ENCODE measurements around the gene TSEN15.

Gene TSEN15

DNA sequence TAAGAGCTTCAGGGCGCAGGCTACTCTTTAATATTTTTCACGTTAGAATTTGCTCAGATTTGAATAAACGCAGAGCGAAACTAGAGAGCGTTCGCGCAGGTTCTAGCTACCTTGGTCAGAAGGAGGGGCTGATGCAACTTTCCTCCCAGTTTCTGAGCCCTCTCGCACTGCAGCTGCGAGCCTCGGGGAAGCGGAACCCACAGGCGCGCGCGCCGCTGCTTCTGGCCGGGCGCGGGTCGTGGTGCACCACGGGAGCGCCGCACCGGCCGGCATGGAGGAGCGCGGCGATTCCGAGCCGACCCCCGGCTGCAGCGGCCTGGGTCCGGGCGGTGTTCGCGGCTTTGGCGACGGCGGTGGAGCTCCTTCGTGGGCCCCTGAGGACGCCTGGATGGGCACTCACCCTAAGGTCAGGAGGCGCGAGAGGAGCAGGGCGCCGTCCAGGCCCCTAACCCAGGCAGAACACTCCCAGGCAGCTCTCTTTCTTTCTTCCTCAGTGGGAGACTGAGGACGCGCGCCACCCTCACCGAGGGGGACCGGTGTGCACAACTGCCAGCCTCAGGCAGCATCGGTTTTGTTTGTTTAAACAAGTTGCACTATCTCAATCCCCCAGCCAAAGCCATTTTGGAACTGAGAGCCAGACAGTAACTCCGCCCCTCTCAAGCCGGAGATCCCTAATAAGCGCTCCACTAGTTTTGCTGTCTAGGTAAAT is at the start of gene TSEN15:
TSS of gene TSEN15 (plus strand) at position 246 of the 709 bp plus-strand sequence. CDS start at position 272, 26 bp downstream.
- in situ Hi-C loops (cut with MboI; ENCODE audit: low sequenced_read_pairs), result no loop called here

DNA sequence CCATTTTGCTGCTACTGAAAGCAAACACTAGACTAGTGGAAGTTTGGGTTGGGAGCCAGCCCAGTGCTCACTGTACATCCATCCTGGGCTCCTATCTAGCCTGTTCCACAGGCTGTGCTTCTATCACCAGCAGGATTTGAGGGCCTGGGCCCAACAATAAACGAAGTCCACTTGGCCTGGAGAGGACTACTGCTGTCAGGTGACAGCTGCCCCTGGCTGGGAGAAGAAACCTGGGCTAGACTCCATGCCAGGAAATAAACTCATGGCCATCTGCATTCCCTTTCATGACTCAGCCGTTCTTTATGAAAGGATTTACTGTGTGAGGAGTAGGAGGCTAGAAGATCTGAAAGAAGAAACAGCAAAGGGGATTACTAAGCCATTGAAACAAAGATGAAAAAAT is 49.5 kb upstream of the TSEN15 start:
- in situ Hi-C loops (cut with MboI; ENCODE audit: low sequenced_read_pairs), result no loop called here

DNA sequence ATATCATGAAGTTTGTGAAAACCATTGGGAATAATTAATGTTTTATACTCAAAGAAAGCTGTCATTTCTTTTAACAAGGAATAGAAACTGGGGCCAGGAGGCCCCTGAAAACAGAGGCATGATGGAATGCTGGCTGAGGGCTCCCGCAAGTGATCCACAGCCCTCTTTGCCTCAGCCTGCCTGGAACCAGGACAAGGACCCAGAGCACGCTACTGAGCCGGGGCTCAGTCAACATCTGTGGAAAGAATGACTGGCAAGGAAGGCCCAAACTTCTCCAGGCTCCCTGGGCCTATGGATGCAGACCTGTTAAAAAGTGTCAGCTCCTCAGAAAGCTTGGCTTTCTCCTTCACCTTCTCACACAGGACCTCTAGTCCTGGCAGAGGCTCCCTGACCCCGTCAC is 46.6 kb upstream of the TSEN15 start:
- in situ Hi-C loops (cut with MboI; ENCODE audit: low sequenced_read_pairs), result no loop called here

DNA sequence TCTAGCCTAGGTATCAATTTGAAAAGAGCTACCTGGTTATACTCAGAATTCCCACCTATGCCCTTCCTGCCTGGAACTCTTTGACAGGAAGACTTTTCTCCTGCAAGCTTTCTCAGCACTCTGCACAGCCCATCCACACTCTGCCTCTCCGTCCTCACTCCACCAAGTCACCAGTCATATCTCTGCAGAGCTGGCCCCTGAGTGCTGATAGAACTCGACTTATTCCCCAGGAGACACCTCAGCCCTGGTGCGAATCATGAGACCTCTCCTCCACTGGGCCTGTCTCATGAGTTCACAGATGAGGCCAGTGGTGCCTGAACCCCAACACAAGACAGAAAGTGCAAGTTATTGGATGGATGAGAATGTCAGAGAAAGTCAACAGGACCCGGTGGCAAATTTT is 46.0 kb upstream of the TSEN15 start:
- in situ Hi-C loops (cut with MboI; ENCODE audit: low sequenced_read_pairs), result no loop called here

DNA sequence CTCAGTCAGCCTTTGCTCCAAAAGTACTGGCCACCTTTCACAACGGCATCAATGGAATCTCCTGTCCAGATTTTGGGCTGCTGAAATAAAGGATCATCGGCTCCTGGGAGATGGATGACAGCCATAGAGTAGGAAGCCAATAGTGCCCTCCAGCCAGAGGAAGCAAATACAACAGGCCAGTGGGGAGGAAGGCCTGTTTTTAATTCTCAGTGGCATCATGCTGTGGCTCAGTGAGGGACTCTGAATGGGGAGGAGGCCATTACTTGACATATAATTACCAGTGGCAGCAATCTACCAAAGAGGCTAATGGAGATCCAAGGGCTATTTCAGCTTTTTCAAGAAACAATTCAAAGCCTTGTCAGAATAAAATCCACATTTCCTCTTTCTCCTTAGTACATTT is 40.7 kb upstream of the TSEN15 start:
- in situ Hi-C loops (cut with MboI; ENCODE audit: low sequenced_read_pairs), result no loop called here

DNA sequence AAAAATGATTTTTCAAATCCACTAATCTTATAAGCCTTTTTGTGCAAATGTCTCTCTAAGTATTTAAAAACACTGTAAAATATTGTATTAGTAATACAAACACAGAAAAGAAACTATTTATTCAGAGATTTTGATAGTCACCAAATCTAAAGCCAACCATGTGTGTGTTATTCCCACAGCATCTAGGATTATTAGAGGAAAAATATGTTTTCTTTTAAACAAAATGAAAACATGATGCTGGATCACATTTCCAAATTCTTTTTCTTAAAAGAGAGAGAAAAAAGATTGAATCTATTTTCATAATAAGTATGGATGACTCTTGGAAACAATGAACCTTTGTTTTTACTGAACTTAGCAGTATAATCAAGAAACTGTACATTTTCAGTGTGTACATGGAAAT is 39.3 kb upstream of the TSEN15 start:
- in situ Hi-C loops (cut with MboI; ENCODE audit: low sequenced_read_pairs), result no loop called here

DNA sequence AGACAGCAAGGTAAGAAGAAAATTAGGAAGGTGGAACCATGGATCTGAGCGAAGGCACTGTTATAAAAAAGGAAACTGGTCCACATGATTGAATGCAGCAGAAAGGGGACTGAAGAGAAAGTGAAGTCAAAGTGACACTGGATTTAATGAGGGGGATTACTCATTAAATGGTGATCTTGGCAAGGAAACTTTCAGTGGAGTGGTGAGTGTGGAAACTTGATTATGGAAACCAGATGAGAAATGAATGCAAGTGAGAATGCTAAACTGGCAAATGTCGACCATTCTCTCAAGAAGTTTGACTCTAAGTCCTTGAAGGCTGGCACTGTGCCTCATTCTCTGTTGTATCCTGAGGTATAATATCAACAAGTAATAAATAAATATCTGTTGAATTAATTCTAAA is 37.3 kb upstream of the TSEN15 start:
- in situ Hi-C loops (cut with MboI; ENCODE audit: low sequenced_read_pairs), result no loop called here

DNA sequence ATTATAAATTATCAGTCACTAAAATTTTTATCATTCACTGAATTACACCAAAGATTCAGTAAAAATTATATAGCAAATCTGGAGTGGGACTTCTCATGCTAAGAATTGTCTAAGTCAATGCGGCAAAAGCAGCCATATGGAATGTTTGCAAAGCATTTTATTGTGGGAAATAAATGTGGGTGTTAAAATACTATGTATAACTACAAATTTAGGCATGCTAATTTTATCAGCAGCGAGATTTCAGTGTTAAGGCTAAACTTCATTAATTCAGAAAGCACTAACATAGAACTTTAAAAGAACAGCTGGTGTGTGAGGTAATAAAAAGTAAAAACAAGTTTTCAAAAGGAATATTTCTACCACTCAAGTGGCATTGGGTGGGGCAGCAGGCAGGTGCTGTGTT is 35.4 kb upstream of the TSEN15 start:
- in situ Hi-C loops (cut with MboI; ENCODE audit: low sequenced_read_pairs), result no loop called here

DNA sequence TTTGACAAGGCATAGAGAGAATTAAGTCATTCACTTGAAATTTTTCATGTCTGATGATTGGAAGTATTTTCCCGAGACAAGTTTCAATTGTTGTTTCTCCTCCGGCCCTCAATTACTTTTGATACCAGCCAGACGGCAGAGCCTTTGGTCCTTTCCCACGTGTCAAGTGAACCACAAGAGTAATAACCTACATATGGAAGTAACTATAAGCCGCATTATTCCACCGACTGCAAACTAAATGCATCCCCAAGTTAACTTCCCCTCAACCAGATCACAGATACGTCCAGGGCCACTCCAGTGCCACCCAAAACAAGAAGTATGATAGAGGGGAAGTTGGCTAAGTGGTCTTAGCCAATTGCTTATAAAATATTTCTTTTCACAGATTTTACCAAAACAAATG is 34.2 kb upstream of the TSEN15 start:
- in situ Hi-C loops (cut with MboI; ENCODE audit: low sequenced_read_pairs), result no loop called here

DNA sequence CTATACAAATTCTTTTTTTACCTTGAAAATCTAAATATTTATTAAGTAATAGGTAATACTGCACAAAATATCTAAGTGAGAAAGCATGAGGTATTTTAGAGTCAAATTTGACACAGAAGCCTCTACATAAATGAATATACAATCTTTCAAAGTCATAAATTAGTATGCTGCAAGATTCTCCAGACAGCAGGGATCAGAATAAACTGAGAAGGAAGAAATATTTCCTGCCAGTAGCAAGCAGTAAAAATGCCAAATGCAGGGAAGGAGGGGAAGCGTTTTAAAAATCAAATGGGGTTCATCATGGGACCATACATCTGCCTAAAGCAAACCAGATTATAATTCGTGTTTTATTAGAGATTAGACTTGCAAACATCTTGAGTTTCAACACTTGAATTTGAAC is 32.9 kb upstream of the TSEN15 start:
- in situ Hi-C loops (cut with MboI; ENCODE audit: low sequenced_read_pairs), result no loop called here

DNA sequence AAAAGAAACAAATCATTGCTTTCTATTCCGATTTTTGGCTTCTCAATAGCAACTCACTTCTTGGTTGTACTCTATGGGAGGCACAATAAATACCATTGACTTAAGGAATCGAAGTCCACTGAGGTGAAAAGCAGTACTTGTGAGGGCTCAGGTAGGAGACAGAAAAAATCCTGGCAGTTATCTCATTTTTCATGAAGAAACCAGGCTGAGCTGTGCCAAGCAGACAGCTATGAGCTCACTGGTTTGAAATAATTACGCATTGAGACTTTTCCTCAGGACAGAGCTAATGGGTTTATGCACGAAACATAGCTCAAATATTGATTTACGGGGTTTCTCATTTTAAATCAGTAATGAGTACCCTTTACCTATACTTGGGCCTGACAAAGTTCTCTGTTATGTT is 32.5 kb upstream of the TSEN15 start:
- in situ Hi-C loops (cut with MboI; ENCODE audit: low sequenced_read_pairs), result no loop called here

DNA sequence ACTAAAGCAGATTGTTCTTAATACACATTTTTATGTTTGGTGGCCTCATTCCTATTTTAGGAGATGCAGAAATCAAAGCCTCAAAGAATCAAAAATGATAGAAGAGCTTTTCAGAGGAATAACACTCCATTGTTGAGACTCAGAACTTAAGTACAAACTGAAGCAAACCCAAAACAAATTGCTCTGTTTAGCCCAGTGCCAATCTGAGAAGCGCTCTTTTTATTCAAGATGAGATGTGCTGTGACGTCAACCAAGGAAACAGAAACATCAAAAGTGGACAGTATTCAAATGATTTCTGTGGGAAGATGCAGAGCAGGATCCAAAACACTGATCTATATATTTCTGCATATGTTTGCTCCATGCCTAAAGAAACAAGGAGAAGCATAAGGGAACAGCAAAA is 32.0 kb upstream of the TSEN15 start:
- in situ Hi-C loops (cut with MboI; ENCODE audit: low sequenced_read_pairs), result no loop called here

DNA sequence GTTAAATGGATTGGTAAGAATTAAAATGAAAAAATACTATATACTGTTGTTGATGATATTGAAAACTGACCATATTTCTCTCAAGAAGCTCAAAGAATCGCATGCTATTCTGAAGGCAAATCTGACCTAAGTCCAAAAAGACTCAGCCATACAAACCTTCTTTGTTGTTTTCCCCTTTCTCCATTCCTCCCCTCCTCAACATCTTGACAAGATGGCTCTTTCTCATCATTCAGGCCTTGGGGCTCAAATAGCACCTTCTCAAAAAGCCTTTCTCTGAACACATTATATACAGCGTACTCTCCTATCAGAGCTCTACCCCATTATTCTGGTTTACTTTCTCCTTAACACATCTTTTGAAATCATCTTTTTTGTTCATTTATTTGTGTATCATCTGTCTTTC is 31.2 kb upstream of the TSEN15 start:
- in situ Hi-C loops (cut with MboI; ENCODE audit: low sequenced_read_pairs), result no loop called here

DNA sequence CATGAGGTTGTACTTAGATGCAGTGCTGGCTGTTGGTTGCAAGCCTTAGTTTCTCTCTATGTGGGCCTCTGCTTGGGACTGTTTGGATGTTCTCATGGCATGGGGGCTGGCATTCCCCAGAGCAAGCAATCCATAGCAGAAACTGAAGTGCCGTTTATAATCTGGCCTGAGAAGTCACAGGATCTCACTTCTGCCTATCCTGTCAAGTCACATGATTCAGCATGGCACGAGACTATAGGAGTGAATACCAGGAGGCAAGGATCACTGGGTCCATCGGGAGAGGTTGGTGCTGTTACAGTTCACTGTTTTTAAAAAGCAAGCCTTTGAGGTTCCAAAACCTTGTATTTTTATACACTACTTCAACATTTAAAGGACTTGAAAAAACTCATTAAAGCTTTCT is 30.7 kb upstream of the TSEN15 start:
- in situ Hi-C loops (cut with MboI; ENCODE audit: low sequenced_read_pairs), result no loop called here

DNA sequence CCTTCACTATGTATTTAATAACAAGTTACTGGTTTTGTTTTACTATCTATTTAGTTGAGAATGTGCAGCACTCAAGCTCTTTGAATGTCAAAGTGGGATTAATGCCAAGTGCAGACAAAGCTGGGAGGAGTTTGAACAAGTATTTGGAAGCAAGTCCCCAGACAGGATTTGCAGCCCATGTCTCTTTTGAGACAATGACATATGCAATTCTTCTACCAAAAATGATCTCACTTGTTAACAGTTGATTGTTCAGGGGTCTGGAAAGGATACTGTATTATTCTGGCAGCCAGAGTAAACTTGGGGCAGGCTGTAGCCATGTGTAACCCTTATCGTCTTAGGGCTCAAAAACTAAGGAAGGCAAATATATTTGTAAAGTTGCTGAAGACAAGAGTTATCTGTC is 29.8 kb upstream of the TSEN15 start:
- in situ Hi-C loops (cut with MboI; ENCODE audit: low sequenced_read_pairs), result no loop called here

DNA sequence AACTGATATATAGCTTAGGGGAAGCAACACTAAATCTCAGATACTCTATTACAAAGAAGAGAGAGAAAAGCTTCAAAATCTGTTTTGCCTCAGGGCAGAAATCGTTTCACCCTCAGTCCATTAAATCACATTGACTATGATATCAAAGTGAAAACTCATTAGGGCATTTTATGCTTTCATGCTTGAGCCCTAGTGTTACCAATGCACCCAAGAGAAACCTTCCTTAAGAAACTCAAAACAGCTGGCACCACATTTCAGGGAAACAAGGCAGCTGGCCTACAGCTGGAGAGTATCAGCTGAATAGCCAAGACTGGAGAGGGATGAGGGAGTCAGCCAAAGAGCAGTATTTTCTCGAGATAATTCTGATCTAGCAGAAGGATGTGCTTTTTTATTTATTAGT is 28.9 kb upstream of the TSEN15 start:
- in situ Hi-C loops (cut with MboI; ENCODE audit: low sequenced_read_pairs), result no loop called here

DNA sequence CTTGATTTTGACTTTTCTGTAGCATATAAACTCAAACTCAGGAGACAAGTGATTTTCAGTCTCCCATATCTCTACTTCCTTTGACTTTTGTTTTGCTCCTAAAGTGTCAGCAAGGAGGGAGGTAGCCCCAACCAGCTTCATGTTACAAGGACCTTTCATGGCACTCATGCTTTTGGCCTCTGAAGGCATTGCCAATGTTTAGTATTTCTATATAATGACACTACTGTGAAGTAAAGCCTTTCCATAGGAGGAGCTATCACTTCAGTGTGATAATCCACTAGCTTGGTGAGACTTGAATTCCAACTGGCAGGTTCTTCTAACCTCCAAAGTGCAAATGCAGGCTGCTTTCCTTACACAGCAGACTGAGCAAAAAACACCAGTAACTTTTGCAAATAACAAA is 28.4 kb upstream of the TSEN15 start:
- in situ Hi-C loops (cut with MboI; ENCODE audit: low sequenced_read_pairs), result no loop called here

DNA sequence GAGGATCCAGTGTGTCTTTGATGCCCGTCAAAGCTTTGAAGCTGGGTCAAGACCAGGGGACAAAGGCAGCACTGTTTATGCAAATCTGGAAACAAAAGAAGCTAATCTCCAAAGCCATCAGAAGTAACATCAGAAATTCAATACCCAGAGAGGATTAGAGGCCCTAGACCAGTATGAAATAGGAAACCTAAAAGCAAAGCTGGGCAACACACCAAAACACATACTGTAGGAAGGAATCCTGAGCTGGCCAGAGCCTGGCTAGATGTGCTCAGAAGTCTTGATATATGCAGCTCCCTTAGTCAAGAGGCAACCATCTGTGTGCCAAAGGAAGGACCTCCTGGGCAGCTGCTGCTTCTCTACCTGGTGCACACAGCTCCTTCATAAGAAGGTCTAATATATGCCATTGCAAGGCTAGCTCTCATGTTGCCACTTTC is 26.3 kb upstream of the TSEN15 start:
- in situ Hi-C loops (cut with MboI; ENCODE audit: low sequenced_read_pairs), result no loop called here

DNA sequence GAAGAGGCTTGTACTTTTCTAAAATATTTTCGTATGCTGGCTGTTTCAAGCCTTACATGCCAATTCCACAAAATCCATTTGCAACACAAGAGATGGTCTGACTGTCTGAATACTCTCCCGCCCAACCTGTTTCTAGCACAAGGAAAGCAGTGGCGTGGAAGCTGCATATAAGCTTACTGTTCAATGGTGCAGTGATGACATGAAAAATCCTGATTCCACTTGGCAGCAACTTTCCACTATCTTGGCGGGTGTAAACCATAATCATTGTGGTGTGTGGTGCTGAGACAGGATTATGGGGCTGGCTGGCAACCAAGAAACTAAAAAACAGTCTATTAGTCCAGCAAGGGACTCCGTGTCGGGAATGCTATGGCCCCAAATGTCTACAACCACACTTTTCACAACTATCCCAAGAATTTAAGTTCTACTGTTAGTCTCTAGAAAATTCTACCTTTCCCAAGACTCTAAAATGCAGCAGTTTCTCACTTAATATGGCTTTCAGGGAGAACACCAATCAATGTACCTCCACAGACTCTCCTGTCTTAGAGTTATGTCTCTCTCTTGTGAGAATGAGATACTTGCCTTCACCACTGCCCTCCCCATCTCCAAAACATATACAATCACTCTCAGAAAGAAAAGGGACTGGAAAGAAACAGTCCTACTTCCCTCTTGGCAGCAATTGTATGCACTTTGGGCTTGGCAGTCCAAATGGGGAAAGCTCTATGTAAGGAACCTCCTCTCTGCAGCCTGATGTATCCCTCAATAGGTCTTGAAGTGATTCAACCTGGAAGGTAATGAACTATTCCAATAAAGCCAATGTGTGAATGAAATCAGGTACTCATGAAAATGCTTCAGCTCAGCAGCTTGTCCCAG is 23.5 kb upstream of the TSEN15 start:
- in situ Hi-C loops (cut with MboI; ENCODE audit: low sequenced_read_pairs), result no loop called here

DNA sequence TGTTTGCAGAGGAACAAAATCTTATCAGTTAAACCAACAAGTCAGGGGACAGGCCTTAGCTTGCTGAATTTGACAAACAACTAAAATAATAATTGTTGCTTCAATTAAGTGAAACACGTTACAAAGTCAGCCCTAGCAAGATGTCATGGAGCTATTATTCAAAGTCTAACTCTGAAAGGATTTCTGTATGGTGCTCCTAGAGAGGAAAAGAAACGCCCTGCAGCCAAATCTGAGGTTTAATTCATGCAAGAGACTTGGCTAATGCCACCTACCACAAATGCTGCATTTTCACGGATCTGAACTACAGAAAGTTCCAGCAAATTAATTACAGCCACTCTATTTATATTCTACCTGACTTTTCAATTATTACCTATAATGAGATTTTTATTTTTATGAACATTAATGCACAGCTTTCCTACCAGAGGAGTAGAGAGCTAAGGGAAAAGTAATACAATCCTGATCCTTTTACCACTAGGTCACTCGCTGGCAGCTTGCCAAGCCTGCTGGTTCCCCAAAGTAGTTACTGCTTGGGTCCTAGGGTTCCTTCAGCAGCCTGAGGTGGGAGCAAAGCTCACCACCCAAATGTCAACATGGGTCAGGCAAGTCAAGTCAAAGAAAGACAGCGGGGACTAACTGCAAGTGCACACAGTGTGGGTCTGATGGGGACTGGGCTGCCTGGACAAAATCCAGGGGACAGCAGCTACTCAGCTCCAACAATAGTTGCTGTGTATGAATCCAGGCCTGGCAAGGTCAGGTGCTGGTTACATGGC is 22.5 kb upstream of the TSEN15 start:
- in situ Hi-C loops (cut with MboI; ENCODE audit: low sequenced_read_pairs), result no loop called here

DNA sequence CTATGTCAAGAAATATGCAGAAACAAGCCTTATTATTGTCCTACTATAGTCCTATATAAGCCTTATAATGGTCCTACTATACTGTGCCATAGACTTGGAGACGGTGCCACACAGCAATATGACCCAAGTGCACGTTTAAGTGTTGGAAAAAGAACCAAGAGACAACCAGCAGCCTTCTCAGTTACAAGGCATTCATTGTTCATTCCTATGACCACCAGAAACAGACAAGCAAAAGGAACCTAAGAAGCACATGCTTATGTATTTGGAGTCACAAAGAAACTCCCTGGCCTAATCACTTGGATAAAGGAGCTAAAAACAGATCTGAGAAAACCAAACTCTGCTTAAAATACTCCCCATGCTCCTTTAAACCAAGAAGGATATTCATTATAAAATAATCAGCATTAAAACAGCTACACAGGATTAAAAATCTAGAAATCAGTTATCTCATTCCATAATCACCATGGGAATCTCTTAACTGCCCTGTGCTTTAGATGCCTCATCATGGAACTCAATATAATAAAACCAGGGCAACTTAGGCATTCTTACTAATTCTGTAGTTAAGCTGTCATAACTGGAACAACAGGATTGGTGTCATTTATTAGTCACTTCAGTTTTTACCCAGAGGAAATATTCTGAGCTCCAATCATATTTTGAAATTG is 21.0 kb upstream of the TSEN15 start:
- in situ Hi-C loops (cut with MboI; ENCODE audit: low sequenced_read_pairs), result no loop called here

Measured in HL-60/S4 treated with retinoic acid at 250 ng/mL for 4 days and 3 days (cell line).